Stimulated activated CD4-positive, alpha-beta T cell treated with anti-CD3 and anti-CD28 coated beads, Interleukin-1b, Interleukin-23, amount 100 ng/mL, for 24 hours (primary cell): ENCODE data around the gene CACNA1B.
"Not testable (repeated sequence)": the region's sequence is repeated elsewhere in the genome, so short reads cannot be mapped to it uniquely, and the experiment has no call there.

ENCODE experiments used
- DNase-seq, 4 experiments: peaks; one replicate each; pipeline ENCODE4 v3.0.0-alpha.2; 2020; ENCODE audit warnings: low read depth in 4 of 4, low spot score in 1 of 4

The CACNA1B gene

GRCh38 chr9:138069731-138070456 lies 192.3 kb downstream of the CACNA1B start:
- no peak for DNase-seq

GRCh38 chr9:138070815-138071214 lies 193.2 kb downstream of the CACNA1B start:
- no peak for DNase-seq

- DNase-seq = no peak
Measured at GRCh38 chr9:138071292-138071691, 193.7 kb downstream of the CACNA1B start.

- DNase-seq = no peak
Measured at GRCh38 chr9:138071731-138072130, 194.1 kb downstream of the CACNA1B start.

GRCh38 chr9:138072161-138072842 lies 194.7 kb downstream of the CACNA1B start:
- DNase-seq = no peak

- DNase-seq = no peak
Measured at GRCh38 chr9:138072897-138073296, 195.3 kb downstream of the CACNA1B start.

GRCh38 chr9:138073408-138073807 lies 195.8 kb downstream of the CACNA1B start:
- no peak for DNase-seq

GRCh38 chr9:138073808-138074207 lies 196.2 kb downstream of the CACNA1B start:
- DNase-seq = no peak

GRCh38 chr9:138074516-138074915 lies 196.9 kb downstream of the CACNA1B start:
- no peak for DNase-seq

GRCh38 chr9:138075496-138075895 lies 197.9 kb downstream of the CACNA1B start:
- no peak for DNase-seq

- no peak for DNase-seq
Measured at GRCh38 chr9:138075961-138076649, 198.5 kb downstream of the CACNA1B start.

GRCh38 chr9:138076650-138077009 lies 199.0 kb downstream of the CACNA1B start:
- DNase-seq = no peak

GRCh38 chr9:138077126-138077525 lies 199.5 kb downstream of the CACNA1B start:
- no peak for DNase-seq

- DNase-seq = no peak
Measured at GRCh38 chr9:138077898-138078540, 200.4 kb downstream of the CACNA1B start.

GRCh38 chr9:138078846-138079245 lies 201.3 kb downstream of the CACNA1B start:
- DNase-seq = no peak

- no peak for DNase-seq
Measured at GRCh38 chr9:138080979-138081378, 203.4 kb downstream of the CACNA1B start.

- DNase-seq = no peak
Measured at GRCh38 chr9:138082918-138083636, 205.5 kb downstream of the CACNA1B start.

GRCh38 chr9:138083873-138084272 lies 206.3 kb downstream of the CACNA1B start:
- DNase-seq = no peak

- DNase-seq = no peak
Measured at GRCh38 chr9:138085568-138085967, 208.0 kb downstream of the CACNA1B start.

- DNase-seq = not testable (repeated sequence)
Measured at GRCh38 chr9:138092057-138092456, 214.5 kb downstream of the CACNA1B start.

GRCh38 chr9:138094028-138094427 lies 216.4 kb downstream of the CACNA1B start:
- no peak for DNase-seq
